Choroid plexus epithelial cell (primary cell): ENCODE measurements around the gene CLIC6.

Source experiments
- DNase-seq: peaks from one replicate; pipeline ENCODE4 v3.0.0-alpha.2; 2010; ENCODE audit warnings: low read depth
- H3K4me3 ChIP-seq: 2 replicates; pipeline ENCODE4 v1.5.1; 2011; ENCODE audit warnings: low read depth, mild to moderate bottlenecking, control low read depth, low read length, moderate library complexity
- TF ChIP-seq, protein P1 (sequence below): conservative IDR thresholded peaks from 2 replicates; pipeline ENCODE4 v1.5.1; 2011; ENCODE audit warnings: low read depth, mild to moderate bottlenecking, control low read depth, inconsistent platforms, low read length, moderate library complexity

The CLIC6 gene

DNA sequence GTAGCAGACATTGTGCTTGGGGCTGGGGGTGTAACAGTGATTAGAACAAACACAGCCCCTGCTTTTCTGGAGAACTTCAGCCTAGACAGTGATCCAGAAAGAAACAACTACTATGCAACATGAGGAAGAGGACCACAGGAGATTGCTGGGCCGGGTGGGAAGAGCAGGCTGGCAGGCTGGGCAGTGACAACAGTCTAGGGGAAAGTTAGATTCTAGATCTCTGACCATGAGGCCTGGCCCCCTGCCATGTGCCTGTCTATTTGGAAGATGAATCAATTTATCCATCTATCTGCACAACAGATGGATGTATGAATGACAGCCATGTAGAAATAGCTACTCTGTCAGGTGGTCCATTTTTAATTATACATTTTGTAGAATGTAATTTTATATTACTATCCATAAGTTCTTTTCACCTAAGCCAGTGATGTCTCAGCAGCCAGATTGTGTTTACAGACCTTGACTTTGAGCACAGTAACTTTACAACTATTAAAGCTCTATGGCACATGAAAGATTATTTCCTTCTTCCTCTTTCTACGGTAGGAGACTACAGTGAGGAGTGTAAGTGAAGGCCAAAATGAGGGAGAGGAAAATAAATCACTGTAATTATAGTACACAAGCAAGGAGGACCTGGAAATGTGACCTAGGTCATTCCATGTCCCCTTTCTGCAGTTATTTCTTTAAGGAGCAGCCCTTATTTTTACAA is 15.5 kb downstream of the CLIC6 start:
- no peak for DNase-seq
- H3K4me3 ChIP-seq: no peak overlapping the region
- TF ChIP-seq, protein P1, sequence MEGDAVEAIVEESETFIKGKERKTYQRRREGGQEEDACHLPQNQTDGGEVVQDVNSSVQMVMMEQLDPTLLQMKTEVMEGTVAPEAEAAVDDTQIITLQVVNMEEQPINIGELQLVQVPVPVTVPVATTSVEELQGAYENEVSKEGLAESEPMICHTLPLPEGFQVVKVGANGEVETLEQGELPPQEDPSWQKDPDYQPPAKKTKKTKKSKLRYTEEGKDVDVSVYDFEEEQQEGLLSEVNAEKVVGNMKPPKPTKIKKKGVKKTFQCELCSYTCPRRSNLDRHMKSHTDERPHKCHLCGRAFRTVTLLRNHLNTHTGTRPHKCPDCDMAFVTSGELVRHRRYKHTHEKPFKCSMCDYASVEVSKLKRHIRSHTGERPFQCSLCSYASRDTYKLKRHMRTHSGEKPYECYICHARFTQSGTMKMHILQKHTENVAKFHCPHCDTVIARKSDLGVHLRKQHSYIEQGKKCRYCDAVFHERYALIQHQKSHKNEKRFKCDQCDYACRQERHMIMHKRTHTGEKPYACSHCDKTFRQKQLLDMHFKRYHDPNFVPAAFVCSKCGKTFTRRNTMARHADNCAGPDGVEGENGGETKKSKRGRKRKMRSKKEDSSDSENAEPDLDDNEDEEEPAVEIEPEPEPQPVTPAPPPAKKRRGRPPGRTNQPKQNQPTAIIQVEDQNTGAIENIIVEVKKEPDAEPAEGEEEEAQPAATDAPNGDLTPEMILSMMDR: no peak

DNA sequence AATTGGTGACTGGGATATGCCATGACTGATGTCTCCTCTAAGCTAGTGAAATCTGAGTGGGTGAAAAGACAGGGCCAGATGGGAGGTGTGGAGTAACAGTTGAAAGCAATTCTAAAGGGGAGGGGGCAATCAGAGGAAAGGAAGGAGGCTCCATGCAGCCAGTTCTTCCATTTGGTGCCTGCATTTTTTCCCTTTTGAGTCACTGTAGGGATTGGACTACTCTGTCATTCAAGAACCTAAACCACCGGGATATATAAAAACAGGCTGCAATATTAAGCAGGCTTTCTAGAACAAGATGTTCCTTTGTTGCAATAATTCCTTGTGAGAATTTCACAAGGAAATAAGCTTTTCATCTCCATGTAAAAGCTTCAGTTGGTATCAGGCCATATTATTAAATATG is 18.3 kb downstream of the CLIC6 start:
- no peak overlapping the region for H3K4me3 ChIP-seq
- TF ChIP-seq, protein P1: no peak
- DNase-seq: no peak

DNA sequence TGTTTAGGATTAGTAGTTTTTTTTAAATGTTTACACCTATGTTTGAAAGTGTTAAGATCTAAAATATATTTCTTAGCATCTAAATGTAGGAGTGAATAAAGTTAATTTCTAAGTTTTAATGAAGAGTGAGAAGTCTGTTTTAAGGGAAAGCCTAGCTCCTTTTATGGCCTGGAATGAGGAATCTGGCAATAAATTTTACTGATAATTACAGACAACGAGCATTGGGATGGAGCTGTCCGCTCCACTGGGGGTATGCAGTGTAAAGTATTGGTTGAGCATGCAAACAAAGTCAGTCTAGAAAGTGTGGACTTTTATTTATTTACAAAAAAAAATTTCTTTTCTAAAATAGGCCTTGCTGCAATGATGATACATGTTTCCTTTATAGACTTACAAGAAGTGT is 19.0 kb downstream of the CLIC6 start:
- TF ChIP-seq, protein P1: no peak
- no peak for DNase-seq

DNA sequence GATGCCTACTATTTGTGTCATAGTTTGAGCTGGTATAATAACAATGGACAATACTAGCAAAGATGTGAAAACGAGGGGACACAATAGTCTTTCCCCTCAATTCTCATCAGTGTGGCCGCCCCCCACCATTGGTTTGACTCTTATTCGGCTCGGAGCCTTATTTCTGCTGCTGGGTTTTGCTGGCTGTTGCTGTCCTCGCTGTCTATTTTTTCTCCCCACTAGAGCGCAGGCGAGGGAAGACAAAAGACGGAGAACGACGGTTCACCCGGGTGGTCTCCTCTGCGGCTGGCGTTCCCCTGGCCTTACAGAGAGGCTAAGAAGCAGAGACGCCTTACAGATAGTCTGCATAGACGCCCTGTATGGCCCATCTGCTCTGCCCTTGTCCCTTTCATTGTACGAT is 19.4 kb downstream of the CLIC6 start:
- no peak for DNase-seq
- no peak overlapping the region for H3K4me3 ChIP-seq
- TF ChIP-seq, protein P1: no peak

More for the DNA sequence above, 19.0 kb downstream of the CLIC6 start:
- no peak overlapping the region for H3K4me3 ChIP-seq

DNA sequence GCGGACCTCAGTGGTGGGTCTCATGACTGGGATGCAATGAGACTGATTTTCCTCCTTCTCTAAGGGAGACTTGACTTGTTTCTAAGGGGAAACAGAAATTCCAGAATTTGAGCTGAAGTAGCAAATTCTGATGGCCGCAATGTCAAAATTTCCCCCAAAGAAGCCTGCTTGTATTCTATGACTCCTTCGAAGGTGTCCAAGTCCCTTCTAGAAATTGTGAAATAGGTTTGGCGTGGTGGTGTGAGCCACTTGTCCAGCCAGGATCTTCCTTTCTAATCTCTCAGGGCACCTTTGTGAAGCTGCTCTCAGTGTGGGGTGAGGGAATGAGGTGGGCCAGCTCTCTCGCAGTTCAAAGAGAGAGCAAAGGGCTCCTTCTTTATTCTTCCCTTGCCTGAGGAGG is 19.9 kb downstream of the CLIC6 start:
- no peak overlapping the region for H3K4me3 ChIP-seq
- TF ChIP-seq, protein P1: no peak
- DNase-seq: no peak

DNA sequence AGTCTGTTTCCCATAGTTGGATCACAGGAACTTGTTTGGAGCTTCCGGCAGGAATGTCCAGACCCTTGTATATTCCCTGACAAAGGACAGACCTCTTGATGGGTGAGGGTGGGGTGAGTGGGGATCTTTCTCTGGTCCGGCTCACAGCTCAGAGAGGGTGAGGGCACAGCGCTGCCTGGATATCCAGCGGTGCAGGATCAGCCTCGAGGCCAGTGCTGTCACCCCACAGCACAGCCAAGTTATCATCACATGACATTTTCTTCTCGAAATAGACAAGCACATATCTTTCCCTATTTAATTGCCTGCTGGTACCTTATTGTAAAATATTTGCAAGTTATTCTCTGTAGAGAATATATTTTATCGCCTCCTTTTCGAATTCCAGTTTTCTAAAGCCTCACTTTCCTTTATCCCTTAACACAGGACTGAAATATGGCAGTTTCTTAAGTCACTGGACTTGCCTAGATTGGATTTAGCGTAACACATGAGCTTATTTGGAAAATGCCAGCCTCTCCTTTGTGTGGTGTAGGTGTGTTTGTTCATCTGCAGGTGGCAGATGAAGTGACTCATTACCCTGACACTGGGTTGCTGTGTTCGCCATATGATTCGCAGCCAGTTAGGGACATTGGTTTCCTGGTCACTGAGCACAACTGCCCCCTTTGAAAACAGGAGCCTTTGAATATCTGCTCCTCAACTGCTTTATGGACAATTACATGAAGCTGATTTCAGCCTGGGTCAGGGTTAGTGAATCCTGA is 21.4 kb downstream of the CLIC6 start:
- H3K4me3 ChIP-seq: no peak overlapping the region
- no peak for DNase-seq

More for the DNA sequence above, 21.4 kb downstream of the CLIC6 start:
- TF ChIP-seq, protein P1: no peak
